Osteocyte (in vitro differentiated cells): ENCODE results near the gene RELT. TPM values are rescaled to one million over a fixed set of nuclear protein-coding genes. Genes with fewer than 3 reads are reported as not detected.

Source experiments
- DNase-seq: peaks from one replicate; pipeline ENCODE4 v3.0.0; 2021; ENCODE audit warnings: mixed read lengths; ENCODE audit not compliant: unreplicated experiment; ENCODE audit errors: extremely low spot score
- H3K27ac Mint-ChIP-seq: one replicate; pipeline ENCODE4 v1.8.0; 2021; ENCODE audit warnings: mild to moderate bottlenecking, mixed read lengths; ENCODE audit not compliant: unreplicated experiment
- H3K27me3 Mint-ChIP-seq: one replicate; pipeline ENCODE4 v1.8.0; 2021; ENCODE audit warnings: mixed read lengths; ENCODE audit not compliant: unreplicated experiment
- H3K36me3 Mint-ChIP-seq: one replicate; pipeline ENCODE4 v1.8.0; 2021; ENCODE audit warnings: mixed read lengths; ENCODE audit not compliant: unreplicated experiment
- H3K4me1 Mint-ChIP-seq: one replicate; pipeline ENCODE4 v1.8.0; 2021; ENCODE audit warnings: mixed read lengths; ENCODE audit not compliant: unreplicated experiment
- H3K4me3 Mint-ChIP-seq: one replicate; pipeline ENCODE4 v1.8.0; 2021; ENCODE audit warnings: mild to moderate bottlenecking, moderate library complexity, mixed read lengths; ENCODE audit not compliant: unreplicated experiment
- H3K9me3 Mint-ChIP-seq: one replicate; pipeline ENCODE4 v1.8.0; 2021; ENCODE audit warnings: mixed read lengths; ENCODE audit not compliant: unreplicated experiment
- total RNA-seq: library from RNA; stranded (reverse); gene quantifications from 2 replicates; pipeline ENCODE4 v1.2.1, GENCODE V29; 2021
- TF ChIP-seq, protein P1 (sequence below): fragments of 200-600 bp; sonication (generic); IDR thresholded peaks from 2 replicates; pipeline ENCODE4 v1.5.0; 2021; ENCODE audit warnings: antibody characterized with exemption, mild to moderate bottlenecking, moderate library complexity

The RELT gene
- total RNA-seq, 1 donor from 2014 or later, result 3.3 TPM

DNA sequence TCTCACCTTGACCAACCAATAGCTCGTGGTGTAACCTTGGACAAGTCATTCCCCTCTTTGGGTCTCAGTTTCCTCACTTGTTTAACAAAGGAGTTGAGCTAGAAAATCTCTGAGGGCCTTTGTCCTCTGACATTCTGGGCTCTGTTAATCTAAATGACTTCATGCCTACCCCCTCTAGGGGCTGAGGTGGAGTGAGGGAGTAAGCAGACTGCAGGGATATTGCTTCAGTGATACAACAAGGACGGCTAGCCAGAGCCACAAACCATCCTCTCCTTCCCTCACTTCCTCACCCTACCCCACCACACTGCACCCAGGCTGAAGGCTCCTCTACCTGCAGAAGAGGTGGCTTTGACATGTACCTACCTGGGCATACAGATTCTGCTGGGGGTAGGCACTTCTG lies 34.8 kb downstream of the RELT start:
- Mint-ChIP-seq H3K9me3 (no peaks in the 10 kb centered on the region), H3K36me3 (peaks cover 22% of the 10 kb centered on the region), H3K4me1 (peaks cover 33% of the 10 kb centered on the region), H3K27ac (no peak overlapping the region), H3K27me3 (no peaks in the 10 kb centered on the region), H3K4me3 (no peak overlapping the region)
- no peak for DNase-seq
- TF ChIP-seq, protein P1, sequence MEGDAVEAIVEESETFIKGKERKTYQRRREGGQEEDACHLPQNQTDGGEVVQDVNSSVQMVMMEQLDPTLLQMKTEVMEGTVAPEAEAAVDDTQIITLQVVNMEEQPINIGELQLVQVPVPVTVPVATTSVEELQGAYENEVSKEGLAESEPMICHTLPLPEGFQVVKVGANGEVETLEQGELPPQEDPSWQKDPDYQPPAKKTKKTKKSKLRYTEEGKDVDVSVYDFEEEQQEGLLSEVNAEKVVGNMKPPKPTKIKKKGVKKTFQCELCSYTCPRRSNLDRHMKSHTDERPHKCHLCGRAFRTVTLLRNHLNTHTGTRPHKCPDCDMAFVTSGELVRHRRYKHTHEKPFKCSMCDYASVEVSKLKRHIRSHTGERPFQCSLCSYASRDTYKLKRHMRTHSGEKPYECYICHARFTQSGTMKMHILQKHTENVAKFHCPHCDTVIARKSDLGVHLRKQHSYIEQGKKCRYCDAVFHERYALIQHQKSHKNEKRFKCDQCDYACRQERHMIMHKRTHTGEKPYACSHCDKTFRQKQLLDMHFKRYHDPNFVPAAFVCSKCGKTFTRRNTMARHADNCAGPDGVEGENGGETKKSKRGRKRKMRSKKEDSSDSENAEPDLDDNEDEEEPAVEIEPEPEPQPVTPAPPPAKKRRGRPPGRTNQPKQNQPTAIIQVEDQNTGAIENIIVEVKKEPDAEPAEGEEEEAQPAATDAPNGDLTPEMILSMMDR, result no peak

DNA sequence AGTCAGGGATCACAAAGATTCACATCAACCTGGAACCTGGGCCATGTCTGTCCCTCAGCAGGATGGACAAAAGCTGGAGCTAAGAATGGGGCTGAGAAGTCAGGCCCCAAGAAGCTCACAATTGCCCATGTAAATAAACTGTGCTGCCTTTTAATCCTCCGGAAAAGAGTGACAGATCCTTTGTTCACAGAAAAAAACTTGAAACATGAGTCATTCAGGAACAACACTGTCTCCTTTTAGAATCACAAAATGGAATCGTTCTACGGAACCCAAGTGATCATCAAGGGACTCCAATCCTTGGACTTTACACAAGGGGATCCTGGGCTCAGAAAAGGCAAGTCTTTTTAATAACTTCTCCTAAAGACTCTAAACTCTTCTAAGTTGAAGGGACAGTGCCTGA lies 36.1 kb downstream of the RELT start:
- Mint-ChIP-seq H3K4me3 (no peak overlapping the region), H3K4me1 (peaks cover 43% of the 10 kb centered on the region), H3K36me3 (peaks cover 25% of the 10 kb centered on the region), H3K27ac (no peak overlapping the region), H3K27me3 (no peaks in the 10 kb centered on the region), H3K9me3 (no peaks in the 10 kb centered on the region)
- DNase-seq, result no peak
- TF ChIP-seq, protein P1, result no peak

DNA sequence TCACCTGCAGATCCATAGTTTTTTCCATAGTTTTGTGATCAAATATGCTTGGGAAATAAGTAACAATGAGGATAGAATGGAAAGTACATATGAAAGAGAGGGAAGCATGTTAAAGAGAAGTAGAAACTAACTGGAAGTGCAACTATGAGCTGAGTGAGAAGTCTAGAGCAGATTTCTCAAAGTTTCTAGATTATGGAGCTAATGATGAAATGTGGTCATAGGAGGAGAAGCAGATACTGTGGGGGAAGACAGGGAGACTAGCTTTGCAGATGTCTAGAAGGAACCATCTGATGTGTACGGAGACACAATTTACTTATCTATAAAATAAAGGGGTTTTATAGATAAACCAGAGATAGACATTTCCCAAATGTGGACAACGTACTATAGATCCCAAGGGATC lies 37.1 kb downstream of the RELT start:
- TF ChIP-seq, protein P1, result no peak
- Mint-ChIP-seq H3K4me3 (no peak overlapping the region), H3K27ac (no peak overlapping the region), H3K4me1 (peaks cover 43% of the 10 kb centered on the region), H3K27me3 (no peaks in the 10 kb centered on the region), H3K9me3 (no peaks in the 10 kb centered on the region), H3K36me3 (peaks cover 26% of the 10 kb centered on the region)
- no peak for DNase-seq

DNA sequence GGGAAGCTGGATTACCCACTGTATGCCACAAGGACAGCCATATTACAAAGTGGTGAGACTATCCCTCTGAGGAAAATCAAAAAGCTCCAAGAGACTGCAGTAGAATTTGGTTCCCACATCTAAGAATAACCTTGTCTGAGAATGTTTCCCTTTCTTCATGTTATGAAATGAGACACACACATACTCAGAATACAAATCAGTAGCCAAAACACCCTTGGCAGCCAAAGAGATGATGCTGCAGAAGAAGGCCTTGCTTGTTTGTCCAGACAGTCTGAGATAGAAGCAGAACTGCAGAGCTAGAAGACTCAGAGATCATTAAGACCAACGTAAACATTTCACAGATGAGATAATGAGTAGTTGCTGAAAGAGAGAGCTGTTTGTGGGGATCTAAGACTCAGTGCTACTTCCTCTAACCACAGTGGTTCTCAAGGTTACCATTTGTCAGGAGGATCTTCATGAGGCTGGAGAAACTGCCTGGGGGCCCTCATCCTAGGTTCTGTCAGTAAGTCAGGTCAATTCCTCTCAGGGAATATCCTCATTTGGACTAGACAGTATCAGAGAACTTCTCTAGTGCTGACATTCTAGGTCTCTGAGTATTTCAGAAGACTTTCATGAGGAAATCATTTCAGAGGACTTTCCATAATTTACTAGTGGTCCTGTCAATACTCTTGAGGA lies 38.9 kb downstream of the RELT start:
- Mint-ChIP-seq H3K9me3 (no peaks in the 10 kb centered on the region), H3K4me1 (peaks cover 43% of the 10 kb centered on the region), H3K27me3 (no peaks in the 10 kb centered on the region), H3K36me3 (peaks cover 25% of the 10 kb centered on the region), H3K27ac (peak overlapping the region; percentile 54), H3K4me3 (peak overlapping the region; percentile 6)
- TF ChIP-seq, protein P1, result no peak
- no peak for DNase-seq

DNA sequence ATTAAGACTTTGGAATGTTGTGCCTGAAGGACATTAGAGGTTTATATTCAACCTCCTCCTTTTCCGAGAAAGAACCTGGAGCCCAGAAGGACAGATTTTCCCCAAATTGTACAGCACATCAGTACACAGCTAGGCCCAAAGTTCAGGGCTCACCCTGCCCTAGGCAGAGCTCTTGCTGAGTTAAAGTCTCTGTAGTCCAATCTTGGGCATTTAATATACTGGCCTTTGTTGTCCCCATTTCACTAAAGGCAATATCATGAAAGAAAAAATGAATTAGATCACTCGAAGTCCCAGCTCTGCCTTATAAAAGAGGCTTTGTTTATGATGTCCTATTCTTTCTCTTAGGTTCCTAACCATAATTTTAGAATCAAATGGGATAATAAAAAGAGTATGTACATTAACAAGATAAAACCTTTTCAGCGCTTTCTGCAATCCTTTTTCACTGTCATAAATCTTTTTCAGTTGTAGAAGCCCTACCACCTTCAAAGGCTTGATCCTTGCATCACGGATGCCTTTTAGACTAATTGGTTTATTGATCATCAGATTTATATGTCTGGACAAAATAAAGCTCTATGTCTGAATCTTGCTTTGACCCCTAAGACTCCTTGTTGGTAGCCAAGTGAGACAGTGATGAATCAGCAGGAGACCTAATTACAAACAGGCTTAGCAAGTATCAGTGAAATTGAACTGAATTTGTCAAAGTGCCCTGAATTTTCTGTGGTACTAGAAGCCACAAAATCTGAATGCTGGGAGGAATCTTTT lies 39.8 kb downstream of the RELT start:
- no peaks in the 10 kb centered on the region for H3K27me3 Mint-ChIP-seq
- no peak overlapping the region for H3K4me3 Mint-ChIP-seq
- TF ChIP-seq, protein P1, result no peak
- no peak for DNase-seq
- H3K4me1 Mint-ChIP-seq, result peaks cover 38% of the 10 kb centered on the region
- H3K27ac Mint-ChIP-seq, result peak overlapping the region; percentile 71
- H3K36me3 Mint-ChIP-seq, result peaks cover 22% of the 10 kb centered on the region
- no peaks in the 10 kb centered on the region for H3K9me3 Mint-ChIP-seq
